Left lobe of liver (tissue), 2 donors: ENCODE results near the gene RTTN. TPM values are rescaled to one million over a fixed set of nuclear protein-coding genes. Genes with fewer than 3 reads are reported as not detected.

Experiments
- ATAC-seq: fragments of 200-7000 bp; cut with Tn5 transposase; one replicate; pipeline ENCODE4 v1.9.1; 2020; ENCODE audit warnings: mild to moderate bottlenecking, moderate library complexity
- DNase-seq: peaks from one replicate; pipeline ENCODE4 v3.0.0-alpha.2; 2020; ENCODE audit warnings: low spot score
- total RNA-seq: library from RNA; stranded (reverse); gene quantifications from one replicate; pipeline ENCODE4 v1.2.1, GENCODE V29; 2021
- donor health status: DM: no; HTN: no; CAD: no; lungs with moderate emphysema.
- donor health status: DM: no; HTN: yes; CAD: no.

Gene RTTN
- total RNA-seq, 1 donor from 2014 or later, result 6.6 TPM

DNA sequence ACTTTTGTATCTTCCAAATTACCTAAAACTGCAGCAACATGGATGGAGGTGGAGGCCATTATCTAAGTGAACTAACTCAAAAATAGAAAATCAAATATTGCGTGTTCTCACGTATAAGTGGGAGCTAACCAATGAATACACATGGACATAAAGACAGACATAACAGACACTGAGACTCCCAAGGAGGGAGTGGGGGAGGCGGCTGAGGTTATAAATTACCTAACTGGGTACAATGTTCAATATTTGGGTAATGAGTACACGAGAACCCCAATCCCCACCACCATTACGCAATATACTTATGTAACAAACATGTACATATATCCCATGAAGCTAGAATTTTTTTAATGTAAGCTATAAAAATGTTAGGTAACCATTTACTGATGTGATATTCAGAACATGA is 119.8 kb downstream of the RTTN start:
- DNase-seq (no peak), ATAC-seq (peak; percentile 79)

DNA sequence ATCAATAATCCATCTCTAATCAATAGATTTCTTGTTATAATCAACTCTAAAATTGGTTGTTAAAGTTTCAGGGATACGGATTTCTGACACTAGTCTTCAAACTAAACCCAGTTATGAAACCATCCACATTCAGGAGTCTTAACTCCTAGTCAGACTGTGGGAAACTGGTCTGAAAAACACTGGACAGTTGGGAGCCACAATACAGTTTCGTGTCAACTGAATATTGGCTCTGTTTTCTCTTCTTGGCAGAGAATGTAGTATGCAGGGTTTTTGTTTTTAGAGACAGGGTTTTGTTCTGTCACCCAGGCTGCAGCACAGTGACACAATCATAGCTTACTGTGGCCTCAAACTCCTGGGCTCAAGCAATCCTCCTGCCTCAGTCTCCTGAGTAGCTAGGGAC is 123.1 kb downstream of the RTTN start:
- ATAC-seq, result peak; percentile 15
- no peak for DNase-seq

DNA sequence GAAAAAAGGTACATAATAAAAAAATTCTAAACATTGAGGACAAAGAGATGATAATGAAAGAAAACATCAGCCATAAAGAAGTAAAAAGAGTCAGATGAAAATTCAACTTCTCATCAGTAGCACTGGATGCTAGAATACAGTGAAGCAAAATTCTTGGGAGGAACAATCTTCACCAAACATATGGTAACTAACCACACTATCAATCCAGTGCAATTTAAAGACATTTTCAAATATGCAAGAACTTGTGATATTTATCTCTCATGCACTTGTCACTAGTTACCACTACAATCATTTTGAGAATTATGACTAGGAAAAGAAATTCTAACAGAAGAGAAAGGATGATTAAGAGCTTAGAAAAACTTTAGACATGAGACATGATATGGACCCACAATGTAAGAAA is 127.4 kb downstream of the RTTN start:
- DNase-seq (no peak), ATAC-seq (no peak)

DNA sequence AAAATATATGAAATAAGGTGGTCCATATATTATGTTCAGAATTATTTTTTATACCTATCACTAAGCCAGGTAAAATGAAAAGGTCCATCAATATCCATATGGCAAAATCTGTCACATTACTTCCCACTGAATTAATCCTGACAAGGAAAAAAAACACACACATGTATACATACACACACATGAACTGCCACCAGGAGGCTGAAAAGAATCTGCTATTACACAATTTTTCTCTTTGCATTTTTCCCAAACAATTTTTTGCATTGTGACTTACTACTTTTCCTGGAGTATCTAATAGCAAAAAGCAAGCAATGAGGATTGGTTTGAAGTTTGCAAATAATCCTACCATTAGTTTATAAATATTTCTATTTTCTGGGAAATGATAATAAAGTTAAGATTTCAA is 129.6 kb downstream of the RTTN start:
- DNase-seq (no peak), ATAC-seq (no peak)

DNA sequence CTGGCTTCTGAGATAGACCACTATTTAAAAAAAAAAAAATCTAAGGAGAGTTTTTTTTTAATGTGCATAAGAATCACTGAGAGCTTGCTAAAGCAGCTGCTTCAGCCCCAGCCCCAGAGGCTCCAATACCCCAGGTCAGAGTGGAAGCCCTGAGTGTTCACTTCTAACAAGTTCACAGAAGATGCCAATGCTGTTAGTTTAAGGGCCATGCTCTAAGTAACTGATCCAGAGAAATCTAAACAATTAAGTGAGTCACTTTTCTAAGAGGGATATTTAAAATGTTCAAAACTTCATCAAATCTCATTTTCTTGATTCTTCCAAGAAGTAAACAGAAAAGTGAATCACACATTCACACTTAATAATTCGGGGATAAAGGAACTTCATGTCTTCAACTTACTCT is 131.4 kb downstream of the RTTN start:
- DNase-seq (no peak), ATAC-seq (no peak)

DNA sequence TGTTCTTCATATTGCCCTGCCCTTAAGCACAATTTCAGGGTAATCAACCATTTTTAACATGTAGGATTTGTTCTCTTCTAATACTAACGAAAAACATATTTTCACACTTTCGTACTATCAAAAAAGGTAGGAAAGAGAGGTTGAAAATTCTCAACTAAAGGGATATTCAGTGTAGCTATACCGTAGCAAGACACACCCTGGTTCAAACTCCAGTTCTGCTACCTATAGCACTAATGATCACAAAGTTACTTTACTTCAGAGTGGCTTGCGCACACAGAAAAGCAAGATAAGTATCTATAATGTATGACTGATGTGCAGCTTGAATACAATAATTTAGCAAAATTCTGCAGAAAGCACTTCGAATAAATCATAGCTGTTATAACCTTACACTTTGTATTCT is 132.1 kb downstream of the RTTN start:
- ATAC-seq, result no peak
- no peak for DNase-seq

DNA sequence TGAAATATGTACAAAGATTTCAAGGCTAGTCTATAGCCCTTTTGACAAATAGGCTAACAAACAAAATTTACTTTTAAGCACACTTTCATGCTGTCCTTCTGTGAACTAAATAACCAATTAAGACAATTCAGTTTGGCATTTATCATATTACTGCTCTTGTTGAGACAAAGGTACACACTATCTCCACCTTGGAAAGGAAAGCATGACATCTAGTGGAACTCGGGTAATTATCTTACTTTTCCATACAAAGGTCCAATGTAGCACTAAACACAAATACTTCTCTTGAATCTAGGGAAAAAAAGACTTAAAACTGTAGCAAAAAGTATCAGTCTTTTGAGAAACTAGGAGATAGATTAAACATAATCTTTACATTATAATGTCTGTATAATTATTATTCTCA is 132.8 kb downstream of the RTTN start:
- no peak for DNase-seq

DNA sequence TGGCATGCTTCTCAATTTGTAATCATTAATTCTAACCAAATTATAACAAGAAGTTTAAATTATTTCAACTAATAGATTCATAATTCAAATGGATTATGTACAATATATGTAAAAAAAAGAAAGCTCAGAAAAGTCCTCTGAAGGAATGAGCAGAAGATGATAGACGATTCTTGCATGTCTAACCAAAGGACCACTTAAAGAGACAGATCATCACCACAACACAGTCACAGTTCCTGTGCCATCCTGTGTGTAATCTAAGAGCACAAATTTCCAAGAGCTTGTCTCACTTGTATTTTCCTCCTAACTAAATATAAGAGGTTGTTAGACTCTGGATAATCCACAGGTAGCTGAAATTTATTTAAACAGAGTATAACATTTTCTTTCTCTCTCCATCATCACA is 135.5 kb downstream of the RTTN start:
- no peak for ATAC-seq
- DNase-seq, result no peak

More for the DNA sequence above, 132.8 kb downstream of the RTTN start:
- ATAC-seq, result peak; percentile 74

DNA sequence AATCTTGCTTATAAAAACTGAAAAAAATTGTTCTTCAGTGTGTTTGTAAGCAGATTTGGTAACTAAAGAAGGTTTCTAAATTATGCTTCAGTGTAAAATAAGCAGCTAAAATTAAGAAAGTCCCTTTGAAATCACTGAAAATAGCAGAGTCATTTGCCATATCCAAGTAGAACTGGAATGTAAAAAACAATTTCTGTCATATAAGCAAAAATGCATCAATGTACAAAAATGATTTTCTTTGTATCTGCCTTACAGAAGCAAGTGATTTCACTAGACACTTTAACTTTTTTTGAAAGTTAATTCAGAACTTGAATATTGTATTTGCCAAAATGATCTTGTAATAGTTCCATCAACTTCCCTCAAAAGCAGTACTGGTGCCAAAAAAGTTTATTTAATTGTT is 136.1 kb downstream of the RTTN start:
- DNase-seq, result no peak
- ATAC-seq, result no peak

DNA sequence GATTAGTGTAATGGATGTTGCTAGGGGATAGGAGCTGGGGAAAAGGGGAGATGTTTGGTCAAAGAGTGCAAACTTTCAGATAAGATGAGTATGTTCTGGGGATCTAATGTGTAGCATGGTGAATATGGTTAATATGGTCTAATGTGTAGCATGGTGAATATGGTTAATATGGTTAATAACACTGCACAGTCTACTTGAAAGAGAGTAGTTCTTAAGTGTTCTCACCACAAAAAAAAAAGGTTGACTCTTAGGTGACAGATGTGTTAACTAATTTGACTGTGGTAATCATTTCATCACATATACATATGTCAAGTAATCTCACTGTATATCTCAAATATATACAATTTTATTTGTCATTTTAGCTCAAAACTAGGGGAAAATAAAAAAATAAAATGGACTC is 136.5 kb downstream of the RTTN start:
- no peak for DNase-seq
- no peak for ATAC-seq

DNA sequence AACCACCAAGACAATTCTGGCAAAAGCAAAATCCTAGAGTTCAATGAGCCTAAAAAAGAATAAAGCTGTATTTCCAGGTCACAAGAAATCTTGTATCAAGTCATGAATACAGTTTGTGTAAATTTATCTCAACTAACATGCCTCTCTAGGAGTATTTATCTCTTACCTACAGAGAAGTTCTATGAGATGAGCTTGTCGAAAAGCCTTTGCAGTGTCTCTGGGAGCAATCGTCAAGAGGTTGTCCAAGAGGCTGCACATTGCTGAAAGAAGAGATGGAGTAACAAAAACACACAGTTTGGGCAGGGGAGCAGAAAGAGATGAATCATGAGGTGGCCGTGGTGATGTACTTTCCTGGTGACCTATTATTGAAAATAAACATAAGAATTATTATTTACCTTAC is 145.8 kb downstream of the RTTN start:
- ATAC-seq (no peak), DNase-seq (no peak)

DNA sequence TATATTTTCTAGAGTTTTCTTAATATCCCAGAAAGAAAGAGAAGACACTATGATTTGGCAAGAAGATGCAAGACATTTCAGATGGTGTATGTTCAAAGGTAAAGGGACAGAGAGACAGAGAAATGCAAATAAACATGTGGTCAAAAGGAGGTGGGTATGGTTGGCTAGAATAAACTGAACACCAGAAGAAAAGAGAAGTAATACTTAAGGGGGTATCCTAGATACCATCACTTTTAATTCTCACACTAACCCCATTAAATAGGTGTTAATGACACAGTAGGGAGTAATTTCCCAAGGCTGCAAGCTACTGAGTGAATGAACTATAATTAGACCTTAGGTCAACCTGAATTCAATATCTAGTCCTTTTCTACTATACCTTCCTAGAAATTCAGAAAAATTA is 146.6 kb downstream of the RTTN start:
- ATAC-seq (no peak), DNase-seq (no peak)

DNA sequence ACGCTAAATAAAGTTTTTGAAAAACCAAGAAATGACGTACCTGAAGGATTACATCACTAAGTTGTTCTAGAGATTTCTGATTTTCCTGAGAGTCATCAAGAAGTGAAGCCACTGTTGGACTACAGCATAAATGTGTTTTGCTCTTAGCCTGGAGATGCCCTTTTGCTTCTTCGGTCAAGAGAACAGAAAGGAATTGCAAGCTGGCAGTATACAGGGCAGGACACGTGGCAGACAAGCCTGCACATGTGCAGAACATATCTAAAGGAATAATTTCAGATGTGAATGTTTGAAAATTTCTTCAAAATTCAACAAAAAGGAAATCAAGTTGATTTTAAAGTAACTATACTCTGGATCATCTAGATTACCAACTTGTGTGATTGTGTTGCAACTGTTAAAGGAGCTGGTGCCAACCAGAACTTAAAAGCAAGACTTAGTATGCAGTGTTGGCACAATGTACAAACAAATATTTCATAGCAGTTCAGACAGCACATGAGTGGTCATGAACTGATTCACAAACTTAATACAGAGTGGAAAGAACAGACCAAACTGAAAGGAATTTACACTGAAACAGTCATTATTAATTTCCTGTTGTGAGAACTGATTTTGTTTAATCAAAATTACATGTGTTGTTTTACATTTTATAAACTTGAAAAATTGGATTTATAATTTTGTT is 157.4 kb downstream of the RTTN start:
- no peak for DNase-seq
- ATAC-seq, result peak; percentile 89

DNA sequence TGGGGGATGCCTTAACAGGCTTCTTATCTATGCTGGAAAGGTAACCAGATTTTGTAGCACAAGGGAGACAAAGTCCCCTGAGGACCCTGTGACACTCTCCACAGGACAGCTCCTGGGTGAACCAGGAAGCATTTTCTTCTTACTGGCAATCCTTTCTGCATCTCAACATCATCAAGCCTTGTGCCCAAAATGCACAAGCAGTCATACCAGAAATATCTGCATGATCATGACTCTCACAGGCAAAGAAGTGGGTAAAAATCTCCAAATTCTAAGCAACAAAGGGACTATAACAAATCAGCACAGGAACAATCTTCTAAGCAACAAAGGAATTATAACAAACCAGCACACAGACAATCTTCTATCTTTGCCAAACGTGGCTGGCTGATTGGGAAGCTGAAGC is 158.7 kb downstream of the RTTN start:
- DNase-seq (no peak), ATAC-seq (no peak)

DNA sequence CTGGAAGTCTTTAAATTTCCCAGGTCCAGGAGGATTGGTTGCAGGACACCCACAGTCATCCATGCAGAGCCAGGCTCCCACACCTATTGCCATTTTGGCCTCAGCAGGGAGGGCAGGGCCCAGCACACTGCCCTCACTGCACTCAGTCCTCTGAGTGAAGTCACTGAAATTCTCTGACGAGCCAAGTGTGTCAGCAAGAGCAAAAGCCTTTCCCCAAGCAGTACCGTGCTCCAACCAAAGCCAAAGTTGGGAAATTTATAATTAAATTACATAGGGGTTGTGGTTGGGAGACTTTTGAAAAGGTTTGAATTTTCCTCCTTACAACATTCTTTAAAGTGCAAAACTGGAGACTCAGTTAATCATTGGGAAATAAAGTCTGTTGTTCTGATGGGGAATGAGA is 159.3 kb downstream of the RTTN start:
- ATAC-seq (peak; percentile 46), DNase-seq (no peak)

DNA sequence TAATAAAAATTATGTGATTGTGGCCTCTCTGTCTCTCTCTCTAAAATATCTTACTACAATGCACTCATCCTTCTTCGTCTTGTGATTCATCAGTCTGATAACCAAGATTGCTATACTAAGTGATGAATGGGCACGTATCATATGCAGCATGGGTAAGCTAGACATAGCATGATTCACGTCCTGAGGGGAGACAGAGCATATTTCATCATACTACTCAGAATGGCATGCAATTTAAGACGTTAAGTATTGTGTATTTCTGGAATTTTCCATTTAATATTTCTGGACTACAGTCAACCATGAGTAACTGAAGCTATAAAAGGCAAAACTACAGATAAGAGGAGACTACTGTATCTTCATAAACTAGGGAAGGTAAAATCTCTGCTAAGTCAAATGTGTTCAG is 160.9 kb downstream of the RTTN start:
- DNase-seq, result no peak
- no peak for ATAC-seq

DNA sequence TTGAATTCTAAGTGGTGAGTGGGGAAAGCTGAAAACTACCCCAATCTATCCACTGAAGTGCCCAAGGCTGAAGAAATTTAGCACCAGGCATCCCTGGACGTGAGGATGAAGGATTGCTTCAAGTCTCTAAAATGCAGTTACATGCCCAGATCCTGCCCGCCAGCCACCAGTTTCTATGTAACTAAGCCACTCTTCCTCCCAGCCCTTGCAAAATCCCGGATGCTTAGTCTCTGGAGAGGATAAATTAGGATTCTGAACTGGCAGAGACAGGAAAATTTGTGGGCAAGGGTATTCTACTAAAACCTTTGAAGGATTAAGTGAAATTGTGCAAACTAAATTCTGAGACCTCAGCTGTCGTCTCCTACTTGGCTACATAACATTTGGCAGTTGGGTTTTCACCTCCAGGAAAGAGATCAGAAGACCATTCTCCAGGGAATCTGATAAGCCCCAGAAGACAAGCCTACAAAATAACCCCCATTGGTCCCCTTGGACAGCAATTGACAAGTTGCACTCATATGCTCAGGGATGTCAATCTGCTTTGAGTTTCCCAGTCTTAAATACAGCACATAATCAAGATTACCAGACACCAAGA is 163.9 kb downstream of the RTTN start:
- DNase-seq, result no peak
- ATAC-seq, result no peak

DNA sequence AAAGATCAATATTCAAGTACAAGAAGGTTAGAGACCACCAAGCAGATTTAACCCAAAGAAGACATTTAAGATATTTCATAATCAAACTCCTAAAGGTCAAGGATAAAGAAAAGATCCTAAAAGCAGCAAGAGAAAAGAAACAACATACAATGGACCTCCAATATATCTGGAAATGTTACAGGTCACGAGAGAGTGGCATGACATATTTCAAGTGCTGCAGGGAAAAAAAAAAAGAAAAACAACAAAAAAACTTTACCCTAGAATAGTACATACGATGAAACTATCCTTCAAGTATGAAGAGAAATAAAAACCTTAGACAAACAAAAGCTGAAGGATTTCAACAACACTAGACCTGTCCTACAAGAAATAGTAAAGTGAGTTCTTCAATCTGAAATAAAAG is 166.3 kb downstream of the RTTN start:
- DNase-seq (no peak), ATAC-seq (no peak)

DNA sequence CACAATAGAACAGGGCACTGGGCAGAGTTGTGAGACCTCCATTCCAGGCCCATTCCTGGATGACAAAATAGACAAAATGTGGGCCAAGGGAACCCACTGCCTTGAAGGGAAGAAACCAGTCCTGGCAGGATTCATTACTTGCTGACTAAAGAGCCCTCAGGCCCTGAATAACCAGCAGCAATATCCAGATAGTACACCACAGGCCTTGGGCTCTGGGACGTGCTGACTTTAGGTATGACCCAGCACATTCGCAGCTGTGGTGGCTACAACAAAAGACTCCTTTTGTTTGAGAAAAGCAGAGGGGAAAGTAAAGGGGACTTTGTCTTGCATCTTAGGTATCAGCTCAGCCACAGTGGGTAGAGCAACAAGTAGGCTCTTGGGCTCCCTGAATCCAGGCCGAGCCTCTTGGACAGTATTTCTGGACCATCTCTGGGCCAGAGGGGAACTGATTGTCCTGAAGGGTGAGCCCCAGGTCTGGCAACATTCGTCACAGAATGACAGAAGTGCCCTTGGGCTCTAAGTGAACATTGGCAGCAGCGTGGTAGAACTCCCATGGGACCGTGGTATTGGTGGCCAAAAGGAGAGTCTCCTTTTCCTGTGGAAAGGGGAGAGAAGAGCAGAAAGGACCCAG is 167.9 kb downstream of the RTTN start:
- ATAC-seq, result no peak
- DNase-seq, result no peak

DNA sequence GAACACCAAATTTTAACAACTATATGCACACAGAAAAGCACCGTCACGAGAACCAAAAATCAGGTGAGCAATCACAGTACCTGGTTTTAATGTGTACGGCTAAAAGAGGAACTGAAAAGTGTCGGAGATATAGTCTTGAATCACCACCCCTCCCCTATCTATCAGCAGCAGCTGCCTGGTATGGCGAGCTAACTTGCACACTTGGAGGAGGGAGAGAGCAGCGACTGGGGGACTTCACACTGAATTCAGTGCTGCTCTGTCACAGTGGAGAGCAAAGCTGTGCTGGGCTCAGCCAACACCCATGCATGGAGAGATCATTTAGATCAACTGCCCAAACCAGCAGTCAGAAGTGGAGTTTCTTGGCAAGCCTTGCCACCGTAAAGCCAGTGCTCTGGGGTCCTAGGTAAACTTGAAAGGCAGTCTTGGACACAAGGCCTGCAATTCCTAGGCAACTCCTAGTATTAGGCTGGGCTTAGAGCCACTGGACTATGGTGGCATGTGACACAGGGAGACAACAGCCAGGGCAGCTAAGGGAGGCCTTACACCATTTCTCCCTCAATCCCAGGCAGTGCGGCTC is 168.6 kb downstream of the RTTN start:
- no peak for ATAC-seq

DNA sequence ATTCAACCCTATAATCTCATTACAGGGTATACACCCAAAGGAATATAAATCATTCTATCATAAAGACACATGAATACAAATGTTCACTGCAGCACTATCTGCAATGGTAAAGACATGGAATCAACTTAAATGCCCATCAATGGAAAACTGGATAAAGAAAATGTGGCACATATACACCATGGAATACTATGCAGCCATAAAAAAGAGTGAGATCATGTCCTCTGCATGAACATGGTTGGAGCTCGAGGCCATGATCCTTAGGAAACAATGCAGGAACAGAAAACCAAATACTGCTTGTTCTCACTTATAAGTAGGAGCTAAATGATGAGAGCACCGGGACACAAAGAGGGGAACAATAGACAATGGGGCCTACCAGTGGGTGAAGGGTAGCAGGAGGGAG is 169.3 kb downstream of the RTTN start:
- DNase-seq (no peak), ATAC-seq (no peak)

More for the DNA sequence above, 168.6 kb downstream of the RTTN start:
- no peak for DNase-seq

DNA sequence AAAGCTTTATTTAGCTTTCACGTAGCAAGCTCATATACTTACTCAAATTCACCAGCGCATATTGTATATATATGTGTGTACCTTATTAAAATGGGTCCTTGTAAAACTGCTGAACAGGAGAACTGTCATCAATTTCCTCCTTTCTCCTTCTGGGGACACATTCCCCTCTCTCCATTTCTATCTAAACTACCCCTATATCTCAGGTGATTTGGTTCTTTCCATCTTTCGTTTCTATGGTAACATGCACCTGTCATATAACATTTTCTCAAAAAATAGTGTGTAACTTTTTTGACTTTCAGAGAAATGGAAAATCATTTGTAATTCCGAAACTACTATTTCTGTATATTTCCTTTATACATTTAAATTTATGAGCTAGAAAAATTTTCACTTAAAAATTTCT is 174.3 kb downstream of the RTTN start:
- no peak for DNase-seq
- ATAC-seq, result no peak
